Endothelial cell of coronary artery (primary cell): ENCODE data around the gene F13A1. TPM values are rescaled to one million over a fixed set of nuclear protein-coding genes. Genes with fewer than 3 reads are reported as not detected.

ENCODE experiments used
- total RNA-seq: library from RNA; depleted of rRNA; stranded (reverse); fragments of >200 nt; gene quantifications from 2 replicates; pipeline ENCODE4 v1.2.3, GENCODE V29; 2014

F13A1 gene
- total RNA-seq = not detected in 2 replicates

GRCh38 chr6:6319952-6320811 lies at the start of gene F13A1:
F13A1 (minus strand) TSS chr6:6320662; CDS start chr6:6318664, 1,998 bp downstream.

